ENCODE results near the gene MAP3K6.

- no peak for TF ChIP-seq POLR2A (IDR thresholded peaks at IDR 0.05)
- TF ChIP-seq, protein P1, sequence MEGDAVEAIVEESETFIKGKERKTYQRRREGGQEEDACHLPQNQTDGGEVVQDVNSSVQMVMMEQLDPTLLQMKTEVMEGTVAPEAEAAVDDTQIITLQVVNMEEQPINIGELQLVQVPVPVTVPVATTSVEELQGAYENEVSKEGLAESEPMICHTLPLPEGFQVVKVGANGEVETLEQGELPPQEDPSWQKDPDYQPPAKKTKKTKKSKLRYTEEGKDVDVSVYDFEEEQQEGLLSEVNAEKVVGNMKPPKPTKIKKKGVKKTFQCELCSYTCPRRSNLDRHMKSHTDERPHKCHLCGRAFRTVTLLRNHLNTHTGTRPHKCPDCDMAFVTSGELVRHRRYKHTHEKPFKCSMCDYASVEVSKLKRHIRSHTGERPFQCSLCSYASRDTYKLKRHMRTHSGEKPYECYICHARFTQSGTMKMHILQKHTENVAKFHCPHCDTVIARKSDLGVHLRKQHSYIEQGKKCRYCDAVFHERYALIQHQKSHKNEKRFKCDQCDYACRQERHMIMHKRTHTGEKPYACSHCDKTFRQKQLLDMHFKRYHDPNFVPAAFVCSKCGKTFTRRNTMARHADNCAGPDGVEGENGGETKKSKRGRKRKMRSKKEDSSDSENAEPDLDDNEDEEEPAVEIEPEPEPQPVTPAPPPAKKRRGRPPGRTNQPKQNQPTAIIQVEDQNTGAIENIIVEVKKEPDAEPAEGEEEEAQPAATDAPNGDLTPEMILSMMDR (IDR thresholded peaks at IDR 0.05), result no peak
Observed at GRCh38 chr1:27356619-27357280, 10.0 kb downstream of the MAP3K6 start.

Measured in ovary (tissue), 3 donors.